Measurements from ENCODE around the gene ECSIT. TPM values are rescaled to one million over a fixed set of nuclear protein-coding genes. Genes with fewer than 3 reads are reported as not detected.
A peak's percentile ranks its signal among the peaks of the same experiment; 100 is the strongest.

The ECSIT gene
- total RNA-seq, 1 experiment from 2014 or later = 56.4 TPM

GRCh38 chr19:11530432-11530831 is 1.5 kb upstream of the ECSIT start (continued):
- TF ChIP-seq SMAD3 (CRISPR knock-in tag; IDR thresholded peaks at IDR 0.05; ENCODE audit: borderline replicate concordance) (peak; percentile 54; the same call in 1 of the 2 replicates), ZNF396 (CRISPR knock-in tag; IDR thresholded peaks at IDR 0.05; ENCODE audit: borderline replicate concordance) (no peak), RELA (CRISPR knock-in tag; IDR thresholded peaks at IDR 0.05; ENCODE audit: borderline replicate concordance) (no peak), NR2C2 (CRISPR knock-in tag; IDR thresholded peaks at IDR 0.05) (no peak), SMAD4 (CRISPR knock-in tag; IDR thresholded peaks at IDR 0.05) (no peak), ZNF423 (CRISPR knock-in tag; IDR thresholded peaks at IDR 0.05) (no peak), GABPB1 (CRISPR knock-in tag; IDR thresholded peaks at IDR 0.05) (no peak), ERG (CRISPR knock-in tag; IDR thresholded peaks at IDR 0.05) (no peak), JAZF1 (CRISPR knock-in tag; IDR thresholded peaks at IDR 0.05) (no peak), TEAD1 (CRISPR knock-in tag; IDR thresholded peaks at IDR 0.05) (0 out of 2 replicates have a peak, but pooled peaks have one; percentile 33), FOXK1 (CRISPR knock-in tag; IDR thresholded peaks at IDR 0.05) (peak; percentile 52; the same call in 1 of the 2 replicates), PRRX2 (CRISPR knock-in tag; IDR thresholded peaks at IDR 0.05) (no peak), TCF7 (CRISPR knock-in tag; IDR thresholded peaks at IDR 0.05; ENCODE audit: low read depth) (no peak), JUN (CRISPR knock-in tag; IDR thresholded peaks at IDR 0.05) (no peak), AFF4 (CRISPR knock-in tag; IDR thresholded peaks at IDR 0.05; ENCODE audit: borderline replicate concordance) (no peak), ATF1 (CRISPR knock-in tag; IDR thresholded peaks at IDR 0.05) (no peak), ATF2 (CRISPR knock-in tag; IDR thresholded peaks at IDR 0.05; ENCODE audit: borderline replicate concordance, low read depth) (no peak), AR (CRISPR knock-in tag; IDR thresholded peaks at IDR 0.05) (no peak), ZNF121 (CRISPR knock-in tag; IDR thresholded peaks at IDR 0.05) (no peak), FOXP1 (CRISPR knock-in tag; IDR thresholded peaks at IDR 0.05; ENCODE audit: borderline replicate concordance) (no peak), NFE2L1 (CRISPR knock-in tag; IDR thresholded peaks at IDR 0.05) (peak; percentile 54; the same call in 1 of the 2 replicates)
- TF ChIP-seq, protein P1, sequence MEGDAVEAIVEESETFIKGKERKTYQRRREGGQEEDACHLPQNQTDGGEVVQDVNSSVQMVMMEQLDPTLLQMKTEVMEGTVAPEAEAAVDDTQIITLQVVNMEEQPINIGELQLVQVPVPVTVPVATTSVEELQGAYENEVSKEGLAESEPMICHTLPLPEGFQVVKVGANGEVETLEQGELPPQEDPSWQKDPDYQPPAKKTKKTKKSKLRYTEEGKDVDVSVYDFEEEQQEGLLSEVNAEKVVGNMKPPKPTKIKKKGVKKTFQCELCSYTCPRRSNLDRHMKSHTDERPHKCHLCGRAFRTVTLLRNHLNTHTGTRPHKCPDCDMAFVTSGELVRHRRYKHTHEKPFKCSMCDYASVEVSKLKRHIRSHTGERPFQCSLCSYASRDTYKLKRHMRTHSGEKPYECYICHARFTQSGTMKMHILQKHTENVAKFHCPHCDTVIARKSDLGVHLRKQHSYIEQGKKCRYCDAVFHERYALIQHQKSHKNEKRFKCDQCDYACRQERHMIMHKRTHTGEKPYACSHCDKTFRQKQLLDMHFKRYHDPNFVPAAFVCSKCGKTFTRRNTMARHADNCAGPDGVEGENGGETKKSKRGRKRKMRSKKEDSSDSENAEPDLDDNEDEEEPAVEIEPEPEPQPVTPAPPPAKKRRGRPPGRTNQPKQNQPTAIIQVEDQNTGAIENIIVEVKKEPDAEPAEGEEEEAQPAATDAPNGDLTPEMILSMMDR (IDR thresholded peaks at IDR 0.05) = no peak
- TF ChIP-seq, protein P2, sequence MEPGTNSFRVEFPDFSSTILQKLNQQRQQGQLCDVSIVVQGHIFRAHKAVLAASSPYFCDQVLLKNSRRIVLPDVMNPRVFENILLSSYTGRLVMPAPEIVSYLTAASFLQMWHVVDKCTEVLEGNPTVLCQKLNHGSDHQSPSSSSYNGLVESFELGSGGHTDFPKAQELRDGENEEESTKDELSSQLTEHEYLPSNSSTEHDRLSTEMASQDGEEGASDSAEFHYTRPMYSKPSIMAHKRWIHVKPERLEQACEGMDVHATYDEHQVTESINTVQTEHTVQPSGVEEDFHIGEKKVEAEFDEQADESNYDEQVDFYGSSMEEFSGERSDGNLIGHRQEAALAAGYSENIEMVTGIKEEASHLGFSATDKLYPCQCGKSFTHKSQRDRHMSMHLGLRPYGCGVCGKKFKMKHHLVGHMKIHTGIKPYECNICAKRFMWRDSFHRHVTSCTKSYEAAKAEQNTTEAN (CRISPR knock-in tag; IDR thresholded peaks at IDR 0.05) = no peak
- TF ChIP-seq, protein P3, sequence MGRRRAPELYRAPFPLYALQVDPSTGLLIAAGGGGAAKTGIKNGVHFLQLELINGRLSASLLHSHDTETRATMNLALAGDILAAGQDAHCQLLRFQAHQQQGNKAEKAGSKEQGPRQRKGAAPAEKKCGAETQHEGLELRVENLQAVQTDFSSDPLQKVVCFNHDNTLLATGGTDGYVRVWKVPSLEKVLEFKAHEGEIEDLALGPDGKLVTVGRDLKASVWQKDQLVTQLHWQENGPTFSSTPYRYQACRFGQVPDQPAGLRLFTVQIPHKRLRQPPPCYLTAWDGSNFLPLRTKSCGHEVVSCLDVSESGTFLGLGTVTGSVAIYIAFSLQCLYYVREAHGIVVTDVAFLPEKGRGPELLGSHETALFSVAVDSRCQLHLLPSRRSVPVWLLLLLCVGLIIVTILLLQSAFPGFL (CRISPR knock-in tag; IDR thresholded peaks at IDR 0.05; ENCODE audit: borderline replicate concordance) = no peak
- TF ChIP-seq, protein P4, sequence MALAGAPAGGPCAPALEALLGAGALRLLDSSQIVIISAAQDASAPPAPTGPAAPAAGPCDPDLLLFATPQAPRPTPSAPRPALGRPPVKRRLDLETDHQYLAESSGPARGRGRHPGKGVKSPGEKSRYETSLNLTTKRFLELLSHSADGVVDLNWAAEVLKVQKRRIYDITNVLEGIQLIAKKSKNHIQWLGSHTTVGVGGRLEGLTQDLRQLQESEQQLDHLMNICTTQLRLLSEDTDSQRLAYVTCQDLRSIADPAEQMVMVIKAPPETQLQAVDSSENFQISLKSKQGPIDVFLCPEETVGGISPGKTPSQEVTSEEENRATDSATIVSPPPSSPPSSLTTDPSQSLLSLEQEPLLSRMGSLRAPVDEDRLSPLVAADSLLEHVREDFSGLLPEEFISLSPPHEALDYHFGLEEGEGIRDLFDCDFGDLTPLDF (CRISPR knock-in tag; IDR thresholded peaks at IDR 0.05) = no peak
- TF ChIP-seq, protein P5, sequence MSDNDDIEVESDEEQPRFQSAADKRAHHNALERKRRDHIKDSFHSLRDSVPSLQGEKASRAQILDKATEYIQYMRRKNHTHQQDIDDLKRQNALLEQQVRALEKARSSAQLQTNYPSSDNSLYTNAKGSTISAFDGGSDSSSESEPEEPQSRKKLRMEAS (CRISPR knock-in tag; IDR thresholded peaks at IDR 0.05) = peak; percentile 98
